CD14-positive monocyte (primary cell): Measurements from ENCODE around the gene IPO4. TPM values are rescaled to one million over a fixed set of nuclear protein-coding genes. Genes with fewer than 3 reads are reported as not detected.

ENCODE experiments used
- DNase-seq, 3 donors: peaks; one replicate each; pipeline ENCODE4 v3.0.0-alpha.2; 2011 to 2022
- H2AFZ ChIP-seq: 2 replicates; pipeline ENCODE4 v1.6.0; 2012; ENCODE audit warnings: mild to moderate bottlenecking, low read depth, low read length, inconsistent platforms; ENCODE audit not compliant: insufficient read depth, poor library complexity, severe bottlenecking
- H3K27ac ChIP-seq, 2 donors: 1 replicate in 1 of 2; 2 replicates in 1 of 2; pipeline ENCODE4 v1.5.1; 2012 to 2013; ENCODE audit warnings: low read length in 2 of 2, control low read depth in 1 of 2, inconsistent platforms in 1 of 2, low read depth in 1 of 2, mild to moderate bottlenecking in 1 of 2
- H3K27me3 ChIP-seq, 2 donors: one replicate each; pipeline versions ENCODE4 v1.6.0 to v1.6.1; 2011 to 2013; ENCODE audit warnings: low read length in 2 of 2; ENCODE audit not compliant: control insufficient read depth in 2 of 2, insufficient read depth in 2 of 2
- H3K36me3 ChIP-seq, 2 donors: replicated peaks in 1 of 2; 1 replicate in 1 of 2; 2 replicates in 1 of 2; pipeline versions ENCODE4 v1.5.1 to v1.6.1; 2012 to 2013; ENCODE audit warnings: low read length in 2 of 2, control low read depth in 1 of 2, inconsistent platforms in 1 of 2, mild to moderate bottlenecking in 1 of 2; ENCODE audit not compliant: insufficient read depth in 2 of 2, control insufficient read depth in 1 of 2
- H3K4me1 ChIP-seq, 2 donors: 1 replicate in 1 of 2; 2 replicates in 1 of 2; pipeline versions ENCODE4 v1.5.1 to v1.6.1; 2012 to 2013; ENCODE audit warnings: low read length in 2 of 2, control low read depth in 1 of 2, inconsistent platforms in 1 of 2, mild to moderate bottlenecking in 1 of 2, moderate library complexity in 1 of 2; ENCODE audit not compliant: insufficient read depth in 2 of 2, control insufficient read depth in 1 of 2
- H3K4me2 ChIP-seq: replicated peaks from 2 replicates; pipeline ENCODE3; 2012; ENCODE audit warnings: low read length, moderate library complexity, mild to moderate bottlenecking; ENCODE audit not compliant: poor library complexity, severe bottlenecking; ENCODE audit errors: extremely low read depth
- H3K4me3 ChIP-seq, 3 experiments: fragments of 200-600 bp in 1 of 3; sonication (generic) in 1 of 3; replicated peaks in 1 of 3; 1 replicate in 2 of 3; 2 replicates in 1 of 3; pipeline ENCODE4 v1.5.1; 2011 to 2013; ENCODE audit warnings: low read length in 3 of 3, mild to moderate bottlenecking in 3 of 3, control low read depth in 2 of 3, low read depth in 2 of 3, inconsistent platforms in 1 of 3, moderate library complexity in 1 of 3
- H3K79me2 ChIP-seq: 2 replicates; pipeline ENCODE4 v1.6.0; 2012; ENCODE audit warnings: mild to moderate bottlenecking, control low read depth, inconsistent platforms, low read length, moderate library complexity; ENCODE audit not compliant: insufficient read depth
- H3K9ac ChIP-seq: 2 replicates; pipeline ENCODE4 v1.6.0; 2017; ENCODE audit warnings: low read length, mild to moderate bottlenecking; ENCODE audit not compliant: insufficient read depth, poor library complexity, severe bottlenecking
- H3K9me3 ChIP-seq, 2 donors: replicated peaks in 1 of 2; 1 replicate in 1 of 2; 2 replicates in 1 of 2; pipeline versions ENCODE4 v1.5.1 to v1.6.1; 2012 to 2013; ENCODE audit warnings: low read length in 2 of 2, control low read depth in 1 of 2; ENCODE audit not compliant: control insufficient read depth in 1 of 2, insufficient read depth in 1 of 2
- H4K20me1 ChIP-seq: 2 replicates; pipeline ENCODE4 v1.6.0; 2012; ENCODE audit warnings: mild to moderate bottlenecking, low read length, control low read depth, moderate library complexity; ENCODE audit not compliant: insufficient read depth
- H3K27ac Mint-ChIP-seq, 7 donors: one replicate each; pipeline ENCODE4 v1.8.0; 2020; ENCODE audit warnings: mild to moderate bottlenecking in 7 of 7, mixed read lengths in 7 of 7, moderate library complexity in 6 of 7, inconsistent platforms in 2 of 7
- H3K27me3 Mint-ChIP-seq, 3 donors: one replicate each; pipeline ENCODE4 v1.8.0; 2021 to 2022; ENCODE audit warnings: low read depth in 3 of 3, mild to moderate bottlenecking in 3 of 3, mixed read lengths in 3 of 3, moderate library complexity in 3 of 3, inconsistent platforms in 1 of 3
- H3K36me3 Mint-ChIP-seq, 2 donors: one replicate each; pipeline ENCODE4 v1.8.0; 2020; ENCODE audit warnings: mixed read lengths in 2 of 2, inconsistent platforms in 1 of 2, mild to moderate bottlenecking in 1 of 2
- H3K4me1 Mint-ChIP-seq: one replicate; pipeline ENCODE4 v1.8.0; 2020; ENCODE audit warnings: mild to moderate bottlenecking, mixed read lengths
- H3K4me3 Mint-ChIP-seq, 2 donors: one replicate each; pipeline ENCODE4 v1.8.0; 2020; ENCODE audit warnings: mild to moderate bottlenecking in 2 of 2, mixed read lengths in 2 of 2, moderate library complexity in 1 of 2
- H3K9me3 Mint-ChIP-seq, 7 donors: one replicate each; pipeline ENCODE4 v1.8.0; 2020 to 2022; ENCODE audit warnings: mixed read lengths in 7 of 7, mild to moderate bottlenecking in 6 of 7, moderate library complexity in 6 of 7, inconsistent platforms in 2 of 7
- CTCF ChIP-seq: fragments of 200-600 bp; IDR thresholded peaks from one replicate; pipeline ENCODE4 v1.8.0; 2022; ENCODE audit warnings: antibody characterized with exemption, mild to moderate bottlenecking
- WGBS: methylation state at CpG from one replicate; pipeline ENCODE4 v1.1.5; 2013; ENCODE audit warnings: missing lambda C conversion rate; ENCODE audit not compliant: insufficient coverage; 5-methylcytosine and 5-hydroxymethylcytosine counted together
- intact Hi-C, 2 donors: fragments of 100-400 bp; cut with micrococcal nuclease; formaldehyde crosslinking; loops; one replicate each; pipeline versions ENCODE4 v1.15.0 to v1.15.1; 2023
- polyA plus RNA-seq, 3 donors: library from polyadenylated mRNA; depleted of rRNA in 1 of 3; unstranded in 2 of 3; stranded (reverse) in 1 of 3; fragments of 300-500 nt in 2 of 3; fragments of >200 nt in 1 of 3; fragmentation: Illumina TruSeq in 2 of 3; gene quantifications; 1 replicate in 2 of 3; 2 replicates in 1 of 3; pipeline ENCODE4 v1.2.3, GENCODE V29; 2012 to 2021

IPO4 gene
- polyA plus RNA-seq, 3 donors: 4.1 to 14.2 (median 4.3) TPM

DNA sequence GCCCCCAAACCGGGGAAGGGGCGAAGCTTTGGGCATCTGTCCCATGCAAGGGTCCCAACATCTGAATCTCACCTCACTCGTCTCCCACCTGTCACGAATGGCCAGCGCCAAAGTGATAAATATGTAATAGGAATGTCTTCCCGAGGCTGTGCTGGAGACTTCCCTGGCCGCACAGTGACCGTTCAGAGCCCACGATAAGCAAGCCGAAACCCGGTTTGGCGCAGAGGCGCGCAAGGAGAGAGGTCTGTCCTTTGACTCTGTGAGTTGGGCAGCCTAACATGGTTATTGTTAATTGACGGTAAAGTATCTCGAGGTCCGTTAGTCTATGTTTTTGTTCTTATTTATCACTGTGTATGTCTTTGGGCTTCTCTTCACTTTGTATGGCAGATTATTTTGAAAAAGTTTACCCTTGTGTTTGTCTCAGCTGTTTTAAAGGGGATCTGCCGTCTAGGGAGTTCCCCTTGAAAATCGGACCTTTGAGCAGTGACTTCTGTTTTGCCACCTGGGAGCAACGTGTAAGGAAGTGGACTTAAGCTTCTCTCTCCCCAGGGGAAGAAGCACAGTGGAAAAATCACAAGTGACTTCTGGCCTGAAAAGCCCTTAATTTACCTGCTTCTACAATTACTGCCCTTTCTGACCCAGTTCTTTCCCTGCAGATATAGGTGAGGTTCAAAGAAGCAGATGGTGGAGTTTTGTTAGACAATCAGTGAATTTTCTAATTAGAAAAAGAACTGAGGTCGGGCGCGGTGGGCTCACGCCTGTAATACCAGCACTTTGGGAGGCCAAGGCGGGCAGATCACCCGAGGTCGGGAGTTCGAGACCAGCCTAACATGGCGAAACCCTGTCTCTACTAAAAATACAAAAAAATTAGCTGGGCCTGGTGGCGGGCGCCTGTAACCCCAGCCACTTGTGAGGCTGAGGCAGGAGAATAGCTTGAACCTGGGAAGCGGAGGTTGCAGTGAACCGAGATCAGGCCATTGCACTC, 7.7 kb upstream of the IPO4 start:
- H4K20me1 ChIP-seq: no peaks in the 10 kb centered on the region
- H3K27me3 ChIP-seq: no peaks in the 10 kb centered on the region
- peak overlapping the region; percentile 74 for H3K4me2 ChIP-seq
- peaks cover 17 to 21% of the 10 kb centered on the region in 2 donors for H3K36me3 ChIP-seq
- peaks cover 62% of the 10 kb centered on the region for H3K79me2 ChIP-seq
- Mint-ChIP-seq H3K27me3 (no peaks in the 10 kb centered on the region), H3K27ac (peak overlapping the region; percentile 94 to 97 (median 96)), H3K4me3 (peak overlapping the region; percentile 95 to 97), H3K9me3 (peaks cover under 1 to 6% (median 4%) of the 10 kb centered on the region in 7 donors), H3K4me1 (peaks cover 42% of the 10 kb centered on the region), H3K36me3 (peaks cover 33 to 45% of the 10 kb centered on the region in 2 donors)
- intact Hi-C loops: loop anchor here (5.0 kb wide), 1 partner anchor 36 kb away; the partner anchor contains the start of genes GMPR2 (in 2 of the 2) and NEDD8 (in 2 of the 2)
- H3K9me3 ChIP-seq: peaks cover 0 to 1% of the 10 kb centered on the region in 2 donors
- WGBS: 44% methylated on average over 15 of the region's 33 CpGs
- peak overlapping the region; percentile 97 for H3K9ac ChIP-seq
- peaks cover 23 to 31% of the 10 kb centered on the region in 2 donors for H3K4me1 ChIP-seq
- peak overlapping the region; percentile 92 for H2AFZ ChIP-seq
- peak; percentile 23 to 70 (median 58) for DNase-seq
- peak overlapping the region; percentile 79 to 87 (median 86) for H3K4me3 ChIP-seq
- H3K27ac ChIP-seq: peak overlapping the region; percentile 77 to 94
- TF ChIP-seq CTCF: no peak
